Small intestine (tissue), 7 donors: ENCODE data around the gene TARDBP. TPM values are rescaled to one million over a fixed set of nuclear protein-coding genes. Genes with fewer than 3 reads are reported as not detected.

Source experiments
- DNase-seq, 2 donors: peaks; one replicate each; pipeline versions ENCODE4 v3.0.0 to v3.0.0-alpha.2; 2013
- FAIRE-seq: peaks from 2 replicates; lab custom pipeline; 2012; peaks lifted over from hg19 to GRCh38; lab: Jason Lieb, UNC
- H3K27ac ChIP-seq, 3 donors: one replicate each; pipeline ENCODE4 v1.5.1; 2013; ENCODE audit warnings: low read length in 2 of 3, mild to moderate bottlenecking in 2 of 3, control low read depth in 1 of 3, inconsistent platforms in 1 of 3, low read depth in 1 of 3, moderate library complexity in 1 of 3
- H3K27me3 ChIP-seq, 3 donors: one replicate each; pipeline ENCODE4 v1.6.1; 2013; ENCODE audit warnings: low read length in 3 of 3, inconsistent platforms in 1 of 3; ENCODE audit not compliant: control insufficient read depth in 3 of 3, insufficient read depth in 3 of 3
- H3K36me3 ChIP-seq, 3 donors: one replicate each; pipeline ENCODE4 v1.6.1; 2013; ENCODE audit warnings: low read length in 3 of 3, inconsistent platforms in 1 of 3, low read depth in 1 of 3, mild to moderate bottlenecking in 1 of 3, moderate library complexity in 1 of 3; ENCODE audit not compliant: control insufficient read depth in 3 of 3, insufficient read depth in 2 of 3
- H3K4me1 ChIP-seq, 3 donors: one replicate each; pipeline ENCODE4 v1.6.1; 2013; ENCODE audit warnings: low read length in 2 of 3, inconsistent platforms in 1 of 3, low read depth in 1 of 3, mild to moderate bottlenecking in 1 of 3, moderate library complexity in 1 of 3; ENCODE audit not compliant: control insufficient read depth in 3 of 3, insufficient read depth in 2 of 3
- H3K4me3 ChIP-seq, 3 donors: one replicate each; pipeline ENCODE4 v1.5.1; 2013; ENCODE audit warnings: low read length in 3 of 3, control low read depth in 1 of 3, inconsistent platforms in 1 of 3, low read depth in 1 of 3, mild to moderate bottlenecking in 1 of 3, moderate library complexity in 1 of 3
- H3K9me3 ChIP-seq, 2 donors: one replicate each; pipeline ENCODE4 v1.6.1; 2013; ENCODE audit warnings: low read depth in 1 of 2, low read length in 1 of 2; ENCODE audit not compliant: control insufficient read depth in 2 of 2, insufficient read depth in 1 of 2
- WGBS, 3 donors: extraction: QIAGEN DNeasy Blood & Tissue Kit; methylation state at CpG; one replicate each; pipeline ENCODE4 v1.1.7; 2013; 5-methylcytosine and 5-hydroxymethylcytosine counted together
- polyA plus RNA-seq, 4 donors: library from polyadenylated mRNA; stranded (reverse) in 3 of 4; unstranded in 1 of 4; fragments of 200-250 nt in 3 of 4; fragments of 120-200 nt in 1 of 4; gene quantifications; one replicate each; pipeline versions ENCODE4 v1.2.1 to v1.2.3, GENCODE V29; 2013
- donor health status: healthy with polysubstance abuse.
- donor health status: control.
- donor health status: control.
- donor health status: Bipolar disorder and iron deficiency.
- donor health status: healthy.

The TARDBP gene
- polyA plus RNA-seq, 4 donors: 86.1 to 184 (median 116) TPM

DNA sequence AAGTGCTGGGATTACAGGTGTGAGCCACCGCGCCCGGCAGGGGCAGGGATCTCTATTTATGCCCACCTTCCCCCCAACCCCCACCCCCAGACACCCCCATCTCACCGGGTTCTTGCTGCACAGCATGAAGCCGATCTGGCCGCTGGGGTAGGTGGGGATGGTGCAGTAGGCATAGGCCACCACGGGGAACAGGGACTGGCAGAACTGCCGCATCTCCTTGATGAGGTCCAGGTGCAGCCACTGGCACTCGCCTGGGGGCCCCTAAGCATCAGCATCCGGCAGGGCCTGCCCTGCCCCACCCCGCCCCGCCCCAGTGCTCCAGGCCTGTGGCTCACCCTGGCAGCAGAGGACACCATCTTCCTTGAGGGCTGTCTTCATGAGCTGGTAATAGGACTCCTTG is 43.2 kb downstream of the TARDBP start:
- peaks cover 3 to 8% (median 3%) of the 10 kb centered on the region in 3 donors for H3K4me1 ChIP-seq
- H3K36me3 ChIP-seq: peaks cover 0 to 45% (median 11%) of the 10 kb centered on the region in 3 donors
- H3K27me3 ChIP-seq: peaks cover 0 to 13% (median 0%) of the 10 kb centered on the region in 3 donors
- no peak overlapping the region for H3K4me3 ChIP-seq
- FAIRE-seq: no peak
- H3K9me3 ChIP-seq: no peaks in the 10 kb centered on the region
- no peak for DNase-seq
- WGBS, 3 donors: 70 to 88% (median 80%) methylated on average over 9 to 12 of the region's 12 CpGs
- H3K27ac ChIP-seq: no peak overlapping the region

DNA sequence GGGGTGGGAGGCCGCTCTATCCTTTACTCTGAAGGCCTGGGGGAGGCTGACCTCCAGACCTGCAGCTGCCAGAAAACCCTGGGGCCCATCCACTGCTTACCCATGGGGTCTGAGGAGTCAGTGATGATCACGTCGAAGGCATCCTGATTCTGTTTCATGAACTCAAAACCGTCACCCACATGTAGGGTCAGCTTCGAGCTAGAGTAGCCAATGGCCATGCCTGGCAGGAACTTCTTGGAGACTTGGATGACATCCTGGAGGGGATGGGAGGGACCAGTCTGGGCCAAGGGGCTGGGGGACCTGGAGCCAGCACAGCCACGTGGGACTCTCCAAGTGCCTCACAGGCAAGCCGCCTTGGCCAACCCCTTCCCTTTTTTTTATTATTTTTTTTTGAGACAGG is 44.0 kb downstream of the TARDBP start:
- FAIRE-seq (no peak), DNase-seq (no peak)
- 92 to 96% (median 92%) methylated on average over 7 of the region's 7 CpGs for WGBS, 3 donors
- no peaks in the 10 kb centered on the region for H3K9me3 ChIP-seq
- peaks cover 0 to 45% (median 11%) of the 10 kb centered on the region in 3 donors for H3K36me3 ChIP-seq
- H3K27me3 ChIP-seq: peaks cover 0 to 13% (median 0%) of the 10 kb centered on the region in 3 donors
- H3K4me3 ChIP-seq: no peak overlapping the region
- peaks cover 3 to 12% (median 3%) of the 10 kb centered on the region in 3 donors for H3K4me1 ChIP-seq
- no peak overlapping the region for H3K27ac ChIP-seq

DNA sequence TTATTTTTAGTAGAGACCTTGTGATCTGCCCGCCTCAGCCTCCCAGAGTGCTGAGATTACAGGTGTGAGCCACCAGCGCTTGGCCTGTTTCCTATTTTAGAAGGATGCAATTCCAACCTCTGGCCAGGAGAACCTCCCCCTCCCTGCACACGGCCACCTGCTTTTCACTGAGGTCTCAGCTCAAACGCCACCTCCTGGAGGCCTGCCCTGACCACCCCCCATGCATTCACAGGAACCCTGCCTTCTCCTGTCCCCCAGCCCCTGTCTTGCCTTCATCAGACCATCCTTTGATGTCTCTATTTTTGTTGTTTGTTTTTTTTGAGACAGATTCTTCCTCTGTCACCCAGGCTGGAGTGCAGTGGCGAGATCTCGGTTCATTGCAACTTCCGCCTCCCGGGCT is 45.0 kb downstream of the TARDBP start:
- 84 to 91% (median 87%) methylated on average over 8 of the region's 8 CpGs for WGBS, 3 donors
- H3K27ac ChIP-seq: no peak overlapping the region
- peaks cover 0 to 52% (median 11%) of the 10 kb centered on the region in 3 donors for H3K36me3 ChIP-seq
- no peak for FAIRE-seq
- H3K9me3 ChIP-seq: no peaks in the 10 kb centered on the region
- DNase-seq: no peak
- peaks cover 3 to 12% (median 3%) of the 10 kb centered on the region in 3 donors for H3K4me1 ChIP-seq
- no peak overlapping the region for H3K4me3 ChIP-seq
- peaks cover 0 to 5% (median 0%) of the 10 kb centered on the region in 3 donors for H3K27me3 ChIP-seq

DNA sequence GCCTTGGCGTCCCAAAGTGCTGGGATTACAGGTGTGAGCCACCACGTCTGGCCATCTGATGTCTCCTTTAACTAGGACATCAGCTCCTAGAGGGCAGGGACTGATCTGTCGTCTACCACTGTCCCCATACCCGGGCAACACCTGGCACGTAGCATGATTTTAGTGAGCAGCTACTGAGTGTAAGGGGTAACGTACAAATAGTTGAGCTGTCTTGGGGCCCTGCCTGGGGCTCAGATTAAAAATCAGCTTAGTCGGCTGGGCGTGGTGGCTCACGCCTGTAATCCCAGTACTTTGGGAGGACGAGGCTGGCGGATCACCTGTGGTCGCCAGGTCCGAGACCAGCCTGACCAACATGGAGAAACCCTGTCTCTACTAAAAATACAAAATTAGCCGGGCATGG is 45.6 kb downstream of the TARDBP start:
- H3K4me3 ChIP-seq: no peak overlapping the region
- H3K9me3 ChIP-seq: no peaks in the 10 kb centered on the region
- 93 to 95% (median 93%) methylated on average over 14 of the region's 14 CpGs for WGBS, 3 donors
- H3K36me3 ChIP-seq: peaks cover 0 to 52% (median 11%) of the 10 kb centered on the region in 3 donors
- no peak overlapping the region for H3K27ac ChIP-seq
- H3K27me3 ChIP-seq: no peaks in the 10 kb centered on the region
- FAIRE-seq (no peak), DNase-seq (no peak)
- peaks cover 3 to 12% (median 3%) of the 10 kb centered on the region in 3 donors for H3K4me1 ChIP-seq

DNA sequence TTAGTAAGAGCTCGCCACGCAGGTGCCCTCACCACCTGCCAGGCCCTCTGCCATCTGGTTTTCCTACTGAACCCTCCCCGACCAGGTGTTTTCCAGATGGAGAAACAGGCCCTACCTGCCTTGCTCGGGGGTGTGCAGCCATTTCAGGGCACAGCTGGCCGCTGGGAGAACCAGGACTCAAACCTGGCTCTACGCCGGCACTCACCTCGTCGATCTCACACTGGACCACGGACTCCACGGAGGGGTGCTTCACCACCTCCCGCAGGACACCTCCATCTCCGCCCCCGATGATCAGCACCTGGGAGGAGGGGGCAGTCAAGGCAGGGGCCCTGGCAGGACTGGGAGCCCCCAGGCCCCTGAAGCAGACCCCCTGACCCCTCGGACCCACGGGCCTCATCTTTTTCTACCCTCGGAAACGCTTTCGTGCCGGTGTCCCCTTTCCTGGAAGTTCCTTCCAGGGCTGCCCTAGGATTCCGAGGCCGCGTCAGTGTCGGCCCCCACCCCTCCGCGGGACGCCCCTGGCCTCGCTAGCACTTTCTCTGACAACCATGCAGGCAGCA is 46.2 kb downstream of the TARDBP start:
- peak; percentile 20 to 32 for DNase-seq
- WGBS, 3 donors: 11 to 47% (median 18%) methylated on average over 25 to 28 of the region's 28 CpGs
- no peak for FAIRE-seq
- Histone ChIP-seq H3K4me1 (peaks cover 3 to 12% (median 3%) of the 10 kb centered on the region in 3 donors), H3K36me3 (peaks cover 0 to 56% (median 11%) of the 10 kb centered on the region in 3 donors), H3K27ac (no peak overlapping the region), H3K27me3 (no peaks in the 10 kb centered on the region), H3K9me3 (no peaks in the 10 kb centered on the region), H3K4me3 (peak overlapping the region in 2 of 3 donors; percentile 65 to 90)

DNA sequence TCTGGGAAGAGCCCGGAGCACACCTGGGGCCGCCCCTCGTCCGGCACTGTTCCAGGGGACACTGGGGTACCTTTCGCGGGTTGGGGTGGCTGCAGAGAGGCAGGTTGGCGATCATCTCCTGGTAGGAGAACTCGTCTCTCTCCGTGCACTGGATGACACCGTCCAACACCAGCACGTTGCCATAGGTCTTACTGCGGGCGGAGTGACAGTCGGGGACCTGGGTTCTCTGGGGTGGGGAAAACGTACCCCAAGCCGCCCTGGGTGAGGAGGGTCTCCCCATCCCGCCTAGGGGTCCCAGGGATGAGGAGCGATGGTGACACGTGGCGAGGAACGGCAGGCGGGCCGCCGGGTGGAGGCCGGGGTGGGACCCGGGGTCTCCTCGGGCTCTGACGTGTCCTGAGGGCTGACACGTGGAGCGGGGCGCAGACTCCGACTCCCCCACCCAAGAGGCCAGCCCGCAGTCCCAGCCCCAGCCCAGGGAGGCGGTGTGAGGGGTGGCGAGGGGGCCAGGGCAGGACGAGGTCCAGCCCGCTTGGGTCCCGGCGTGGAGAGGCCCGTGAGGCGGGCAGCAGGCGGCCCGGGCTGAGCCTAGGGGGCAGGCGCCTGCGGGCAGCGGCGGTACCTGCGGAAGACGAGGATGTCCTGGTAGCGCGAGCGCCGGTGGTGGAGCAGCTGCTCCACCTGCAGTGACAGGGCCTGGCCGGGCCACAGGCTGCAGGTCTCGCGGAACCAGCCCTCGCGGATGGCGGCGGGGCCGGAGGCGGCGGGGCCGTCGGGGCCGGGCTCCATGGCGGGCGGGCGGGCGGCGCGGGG is 46.9 kb downstream of the TARDBP start:
- FAIRE-seq (no peak), DNase-seq (peak; percentile 24 to 29)
- Histone ChIP-seq H3K9me3 (no peaks in the 10 kb centered on the region), H3K4me1 (peaks cover 3 to 12% (median 3%) of the 10 kb centered on the region in 3 donors), H3K4me3 (peak overlapping the region; percentile 65 to 91 (median 90)), H3K27me3 (no peaks in the 10 kb centered on the region), H3K36me3 (peaks cover 0 to 55% (median 11%) of the 10 kb centered on the region in 3 donors), H3K27ac (peak overlapping the region in 1 of 3 donors; percentile 45)
- WGBS, 3 donors: 1% methylated on average over 38 to 72 of the region's 72 CpGs

DNA sequence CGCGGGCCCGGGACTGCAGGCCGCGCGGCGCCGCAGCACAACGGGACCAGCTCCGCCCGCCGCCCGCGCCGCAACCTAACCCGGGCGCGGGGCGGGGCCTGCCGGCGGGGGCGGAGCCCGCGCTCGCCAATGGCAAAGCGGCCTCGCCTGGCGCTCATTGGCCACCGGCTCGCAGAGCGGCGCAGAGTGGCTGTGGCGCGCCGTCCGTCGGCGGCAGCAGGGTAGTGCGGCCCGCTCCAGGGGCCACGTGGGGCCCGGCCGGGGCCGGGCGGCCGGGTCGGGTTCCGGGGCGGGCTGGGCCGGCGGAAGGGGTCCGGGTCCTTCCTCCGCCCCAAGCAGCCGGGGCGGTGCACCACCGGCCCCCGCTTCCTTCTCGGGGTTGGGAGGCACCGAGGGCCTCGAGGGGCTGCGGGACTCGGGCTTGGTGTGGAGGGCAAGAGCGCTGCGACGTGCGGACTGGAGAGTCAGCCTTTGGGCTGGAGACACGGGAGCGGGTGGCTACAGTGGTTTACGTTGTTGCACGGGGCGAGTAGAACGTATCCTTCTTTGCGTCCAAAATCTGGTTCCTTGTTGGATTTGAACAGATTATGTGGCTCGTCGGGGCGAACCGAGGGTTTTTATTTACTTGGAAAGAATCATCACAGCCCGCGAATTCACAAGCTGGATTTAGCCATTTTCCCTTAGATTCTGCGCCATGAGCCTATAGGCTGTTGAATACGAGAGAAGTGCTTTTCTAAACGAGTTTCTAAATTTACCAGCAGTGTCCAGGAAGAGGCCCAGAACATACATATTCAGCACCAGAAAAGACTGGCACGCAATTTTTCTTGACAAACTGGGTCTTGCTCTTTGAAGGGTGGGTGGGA is 47.7 kb downstream of the TARDBP start, which contains the start of gene SRM:
Gene SRM (minus strand): TSS at position 51 of the 863 bp plus-strand sequence. CDS start 75 bp downstream, outside the sequence.
- FAIRE-seq: no peak
- WGBS, 3 donors: 0 to 2% (median 0%) methylated on average over 41 to 83 of the region's 83 CpGs
- H3K36me3 ChIP-seq: peaks cover 3 to 54% (median 11%) of the 10 kb centered on the region in 3 donors

More for the DNA sequence above, 47.7 kb downstream of the TARDBP start, which contains the start of gene SRM:
- Histone ChIP-seq H3K9me3 (peaks cover 0 to 2% of the 10 kb centered on the region in 2 donors), H3K4me1 (peaks cover 3 to 12% (median 3%) of the 10 kb centered on the region in 3 donors), H3K4me3 (peak within 1 kb of the TSS; percentile 84 to 91 (median 90)), H3K27ac (peak within 1 kb of the TSS; percentile 45 to 82 (median 50)), H3K27me3 (no peaks in the 10 kb centered on the region)
- peak; percentile 90 to 95 for DNase-seq
